T-helper 2 cell treated with Interferon-gamma antibody and Interleukin-4, amounts not matched to agents 5 μg/mL and 100 μg/mL, for 36 hours (primary cell): ENCODE data around the gene HDAC9.
"Not testable (repeated sequence)": the region's sequence is repeated elsewhere in the genome, so short reads cannot be mapped to it uniquely, and the experiment has no call there.

Source experiments
- DNase-seq: peaks from one replicate; pipeline ENCODE4 v3.0.0; 2021; ENCODE audit warnings: low spot score
- H3K27ac Mint-ChIP-seq: one replicate; pipeline ENCODE4 v1.8.0; 2021; ENCODE audit warnings: mild to moderate bottlenecking, mixed read lengths
- H3K27me3 Mint-ChIP-seq: one replicate; pipeline ENCODE4 v1.8.0; 2021; ENCODE audit warnings: low read depth, mixed read lengths
- H3K36me3 Mint-ChIP-seq: one replicate; pipeline ENCODE4 v1.8.0; 2021; ENCODE audit warnings: low read depth, mixed read lengths
- H3K4me1 Mint-ChIP-seq: one replicate; pipeline ENCODE4 v1.8.0; 2021; ENCODE audit warnings: low read depth, mixed read lengths
- H3K4me3 Mint-ChIP-seq: one replicate; pipeline ENCODE4 v1.8.0; 2022; ENCODE audit warnings: mild to moderate bottlenecking, moderate library complexity, mixed read lengths
- H3K9me3 Mint-ChIP-seq: one replicate; pipeline ENCODE4 v1.8.0; 2021; ENCODE audit warnings: mixed read lengths

HDAC9 gene

DNA sequence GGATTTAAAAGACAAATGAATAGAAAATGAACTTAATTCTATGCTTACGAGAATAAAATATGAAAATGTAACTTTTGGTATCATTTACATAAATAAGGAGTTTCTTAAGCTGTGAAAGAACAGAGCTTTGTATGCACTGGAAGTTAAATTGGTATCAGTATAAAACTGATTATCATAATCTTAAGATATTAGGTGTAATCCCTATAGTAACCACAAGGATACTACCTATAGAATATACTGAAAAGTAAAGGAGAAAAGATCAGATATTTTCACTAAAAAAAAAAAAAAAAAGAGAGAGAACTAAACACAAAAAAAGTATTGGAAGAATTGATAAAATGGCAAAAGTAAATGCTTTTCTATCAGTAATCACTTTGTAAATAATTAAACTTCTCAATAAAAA is 521.8 kb downstream of the HDAC9 start:
- no peak overlapping the region for H3K4me3 Mint-ChIP-seq
- no peak for DNase-seq
- no peaks in the 10 kb centered on the region for H3K36me3 Mint-ChIP-seq
- no peaks in the 10 kb centered on the region for H3K27me3 Mint-ChIP-seq
- H3K9me3 Mint-ChIP-seq: peaks cover 9% of the 10 kb centered on the region
- H3K27ac Mint-ChIP-seq: no peak overlapping the region
- no peaks in the 10 kb centered on the region for H3K4me1 Mint-ChIP-seq

DNA sequence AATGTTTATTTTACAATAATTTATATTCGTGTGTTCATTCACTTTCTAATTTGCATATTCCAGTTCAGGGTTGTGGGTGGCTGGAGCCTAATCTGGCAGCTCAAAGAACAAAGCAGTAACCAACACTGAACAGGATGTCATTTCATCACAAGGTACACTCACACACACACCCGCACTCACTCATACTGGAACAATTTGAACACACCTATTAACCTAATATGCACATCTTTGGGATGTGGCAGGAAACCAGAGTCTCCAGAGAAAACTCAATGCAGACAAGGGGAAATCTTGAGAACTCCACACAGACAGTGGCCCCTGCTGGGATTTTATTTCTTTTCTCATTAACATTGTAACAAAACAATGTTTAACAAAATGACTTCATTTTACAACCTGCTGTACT is 524.5 kb downstream of the HDAC9 start:
- DNase-seq: no peak
- no peaks in the 10 kb centered on the region for H3K27me3 Mint-ChIP-seq
- H3K4me1 Mint-ChIP-seq: no peaks in the 10 kb centered on the region
- no peak overlapping the region for H3K4me3 Mint-ChIP-seq
- H3K27ac Mint-ChIP-seq: no peak overlapping the region
- H3K9me3 Mint-ChIP-seq: peaks cover 6% of the 10 kb centered on the region
- no peaks in the 10 kb centered on the region for H3K36me3 Mint-ChIP-seq

DNA sequence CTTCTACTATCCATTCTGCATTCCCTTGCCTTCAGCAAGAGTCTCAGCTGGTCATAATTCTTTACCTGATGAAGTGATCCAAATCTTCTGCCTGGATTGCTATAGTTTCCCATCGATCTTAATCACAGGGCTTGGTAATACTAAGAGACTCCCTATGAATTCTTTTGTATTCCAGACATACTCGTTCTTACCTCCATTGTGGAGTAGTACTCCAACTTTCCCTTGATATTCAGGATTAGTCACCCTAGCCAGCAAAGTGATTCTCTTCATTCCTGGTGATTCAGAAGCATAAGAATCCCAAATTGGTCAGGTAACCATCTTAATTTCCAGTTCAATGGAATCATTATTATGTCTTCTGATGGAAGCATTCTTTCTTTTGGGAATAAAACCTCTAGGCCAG is 525.2 kb downstream of the HDAC9 start:
- DNase-seq: no peak
- no peaks in the 10 kb centered on the region for H3K27me3 Mint-ChIP-seq
- H3K27ac Mint-ChIP-seq: no peak overlapping the region
- H3K9me3 Mint-ChIP-seq: peaks cover 6% of the 10 kb centered on the region
- no peak overlapping the region for H3K4me3 Mint-ChIP-seq
- H3K4me1 Mint-ChIP-seq: no peaks in the 10 kb centered on the region
- no peaks in the 10 kb centered on the region for H3K36me3 Mint-ChIP-seq

DNA sequence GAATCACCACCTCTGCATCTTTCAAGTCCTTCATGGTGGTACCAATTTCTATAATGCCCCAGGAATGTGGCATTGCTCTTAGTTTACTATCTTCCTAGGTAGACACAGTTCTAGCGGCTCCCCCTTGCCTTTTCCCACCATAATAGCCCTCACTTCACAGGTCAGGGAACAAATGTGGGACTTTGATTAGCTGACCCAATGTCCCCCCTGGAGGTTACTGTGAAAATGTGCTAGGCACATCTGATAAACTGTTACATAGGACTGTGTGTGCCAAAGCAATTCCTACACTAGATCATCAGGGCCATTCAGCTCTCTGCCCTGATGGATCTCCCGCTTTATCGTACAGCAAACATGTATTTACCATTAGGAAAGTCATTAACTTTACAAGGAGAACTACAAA is 527.9 kb downstream of the HDAC9 start:
- Mint-ChIP-seq H3K4me1 (no peaks in the 10 kb centered on the region), H3K9me3 (peaks cover under 1% of the 10 kb centered on the region), H3K27ac (no peak overlapping the region), H3K4me3 (no peak overlapping the region), H3K36me3 (no peaks in the 10 kb centered on the region), H3K27me3 (no peaks in the 10 kb centered on the region)
- DNase-seq: no peak

DNA sequence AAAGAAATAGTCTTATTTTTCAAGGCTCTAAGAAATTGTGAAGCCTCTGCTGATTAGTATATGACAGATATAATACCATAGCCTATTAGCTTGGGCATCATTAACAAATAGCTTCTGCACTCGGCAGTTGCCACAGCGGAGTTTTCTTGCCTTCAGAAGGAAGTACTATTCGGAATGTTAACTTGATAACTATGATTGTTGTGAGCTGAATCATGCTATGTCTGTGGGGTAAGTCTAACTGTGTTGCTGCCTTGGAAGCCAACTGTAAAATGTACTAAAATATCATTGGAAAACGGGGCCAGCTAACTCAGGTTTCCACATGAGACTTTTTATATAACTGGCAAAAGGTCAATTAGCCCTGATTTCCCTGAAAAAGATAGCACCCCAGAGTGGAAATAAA is 528.7 kb downstream of the HDAC9 start:
- no peak for DNase-seq
- no peak overlapping the region for H3K4me3 Mint-ChIP-seq
- H3K9me3 Mint-ChIP-seq: no peaks in the 10 kb centered on the region
- no peaks in the 10 kb centered on the region for H3K27me3 Mint-ChIP-seq
- no peak overlapping the region for H3K27ac Mint-ChIP-seq
- no peaks in the 10 kb centered on the region for H3K36me3 Mint-ChIP-seq
- H3K4me1 Mint-ChIP-seq: no peaks in the 10 kb centered on the region

DNA sequence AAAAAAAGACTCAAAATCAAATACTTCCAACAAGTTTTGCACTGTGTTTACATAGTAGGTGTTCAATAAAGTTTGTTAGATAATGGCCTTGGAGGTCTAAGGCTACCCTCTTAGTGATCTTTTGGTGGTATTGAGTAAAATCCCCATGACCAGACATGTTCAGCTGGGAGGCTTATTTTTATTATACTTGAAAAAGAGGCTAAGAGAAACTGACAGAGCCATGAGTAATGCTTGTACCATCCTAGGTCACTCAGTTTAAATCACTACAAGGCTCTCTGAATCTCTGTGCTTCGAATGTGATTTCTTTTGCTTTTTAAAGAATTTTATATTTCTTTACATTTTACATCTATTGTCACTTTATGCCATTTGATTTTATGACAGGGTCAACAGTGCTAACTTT is 531.3 kb downstream of the HDAC9 start:
- Mint-ChIP-seq H3K36me3 (no peaks in the 10 kb centered on the region), H3K27me3 (no peaks in the 10 kb centered on the region), H3K27ac (no peak overlapping the region), H3K9me3 (peaks cover 7% of the 10 kb centered on the region), H3K4me3 (no peak overlapping the region), H3K4me1 (no peaks in the 10 kb centered on the region)
- DNase-seq: no peak

DNA sequence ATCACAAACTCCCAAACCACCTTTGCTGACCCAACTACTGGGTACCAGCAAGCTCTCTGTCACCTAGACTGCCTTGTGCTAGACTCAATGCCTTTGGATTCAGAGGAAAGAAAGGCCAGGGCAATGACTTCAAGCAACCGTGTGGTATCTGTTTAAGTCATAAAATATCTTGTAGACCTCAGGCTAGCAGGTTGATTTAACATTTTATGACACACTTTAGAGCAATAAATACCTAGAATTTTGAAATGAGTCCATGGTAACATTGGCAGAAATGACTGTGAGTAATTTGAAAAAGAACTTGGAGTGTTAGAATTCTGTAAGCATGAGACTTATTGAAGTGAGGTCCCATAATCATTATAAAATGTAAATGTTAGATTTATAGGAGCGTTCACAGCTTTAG is 534.7 kb downstream of the HDAC9 start:
- Mint-ChIP-seq H3K27ac (no peak overlapping the region), H3K36me3 (no peaks in the 10 kb centered on the region), H3K4me3 (no peak overlapping the region), H3K27me3 (no peaks in the 10 kb centered on the region), H3K9me3 (peaks cover 26% of the 10 kb centered on the region), H3K4me1 (no peaks in the 10 kb centered on the region)
- DNase-seq: no peak

DNA sequence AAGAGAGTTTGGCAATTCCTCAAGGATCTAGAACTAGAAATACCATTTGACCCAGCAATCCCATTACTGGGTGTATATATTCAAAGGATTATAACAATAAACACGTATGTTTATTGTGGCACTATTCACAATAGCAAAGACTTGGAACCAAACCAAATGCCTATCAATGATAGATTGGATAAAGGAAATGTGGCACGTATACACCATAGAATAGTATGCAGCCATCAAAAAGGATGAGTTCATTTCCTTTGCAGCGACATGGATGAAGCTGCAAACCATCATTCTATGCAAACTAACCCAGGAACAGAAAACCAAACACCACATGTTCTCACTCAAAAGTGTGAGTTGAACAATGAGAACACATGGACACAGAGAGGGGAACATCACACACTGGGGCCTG is 537.4 kb downstream of the HDAC9 start:
- not testable (repeated sequence) for DNase-seq, H3K4me3 Mint-ChIP-seq, H3K4me1 Mint-ChIP-seq, H3K27me3 Mint-ChIP-seq, H3K27ac Mint-ChIP-seq, H3K36me3 Mint-ChIP-seq
- peaks cover 41% of the 10 kb centered on the region for H3K9me3 Mint-ChIP-seq

DNA sequence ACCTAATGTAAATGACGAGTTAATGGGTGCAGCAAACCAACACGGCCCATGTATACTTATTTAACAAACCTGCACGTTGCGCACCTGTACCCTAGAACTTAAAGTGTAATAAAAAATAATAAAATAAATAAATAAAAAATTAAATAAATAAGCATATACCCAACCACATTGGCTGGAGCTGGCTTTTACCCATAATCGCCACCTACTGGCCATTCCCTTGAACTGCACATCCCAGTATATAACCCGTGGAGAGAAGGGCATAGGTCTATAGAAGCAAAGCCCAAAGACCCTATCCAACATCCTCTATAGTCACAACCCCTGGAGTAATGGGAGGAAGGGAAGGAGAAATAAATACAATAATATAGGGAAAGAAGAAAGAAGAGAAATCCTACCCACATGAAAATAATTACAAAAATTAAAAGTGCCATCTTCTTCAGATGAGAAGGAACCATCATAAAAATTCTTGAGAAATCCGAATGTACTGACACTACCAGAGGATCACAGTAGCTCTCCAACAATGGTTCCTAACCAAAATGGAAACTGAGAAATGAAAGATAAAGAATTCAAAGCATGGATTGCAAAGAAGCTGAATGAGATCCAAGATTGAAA is 556.3 kb downstream of the HDAC9 start:
- no peaks in the 10 kb centered on the region for H3K27me3 Mint-ChIP-seq

More for the DNA sequence above, 556.3 kb downstream of the HDAC9 start:
- H3K36me3 Mint-ChIP-seq: no peaks in the 10 kb centered on the region
- no peak overlapping the region for H3K4me3 Mint-ChIP-seq
- peaks cover 10% of the 10 kb centered on the region for H3K9me3 Mint-ChIP-seq
- peak; percentile 6 for DNase-seq
- H3K27ac Mint-ChIP-seq: no peak overlapping the region
- no peaks in the 10 kb centered on the region for H3K4me1 Mint-ChIP-seq
